ENCODE measurements around the gene KLK12.

DNA sequence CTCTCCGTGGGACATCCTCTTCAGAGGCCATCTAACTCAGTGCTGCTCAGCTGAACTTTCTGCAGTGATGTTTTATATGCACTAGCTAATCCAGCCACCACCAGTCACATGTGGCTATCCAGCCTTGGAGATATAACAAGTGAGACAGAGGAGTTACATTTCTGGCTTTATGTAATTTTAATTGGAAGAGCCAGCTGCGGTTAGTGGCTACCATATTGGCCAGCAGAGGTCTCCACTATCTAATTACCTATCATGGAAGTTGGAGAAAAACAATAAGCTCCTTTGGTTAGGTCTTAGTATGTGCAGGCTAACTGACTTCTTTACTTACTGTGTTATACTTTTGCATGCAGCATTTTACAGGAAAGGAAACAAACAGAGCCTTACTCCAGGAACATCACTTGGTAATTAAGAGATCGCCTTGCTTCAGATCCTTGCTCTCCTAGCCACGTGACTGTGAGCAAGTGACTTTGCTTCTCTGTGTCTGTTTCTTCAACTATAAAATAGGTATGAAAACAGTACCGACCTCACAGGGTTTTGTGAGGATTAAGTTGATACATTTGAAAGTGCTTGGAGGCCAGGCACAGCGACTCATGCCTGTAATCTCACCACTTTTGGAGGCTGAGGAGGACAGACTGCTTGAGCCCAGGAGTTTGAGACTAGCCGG is 13.7 kb downstream of the KLK12 start:
- TF ChIP-seq ZC3H10 (CRISPR knock-in tag; IDR thresholded peaks at IDR 0.05) (no peak), RARB (CRISPR knock-in tag; IDR thresholded peaks at IDR 0.05) (no peak), ESRRG (CRISPR knock-in tag; IDR thresholded peaks at IDR 0.05) (no peak), GLIS3 (CRISPR knock-in tag; IDR thresholded peaks at IDR 0.05) (no peak), ZFP3 (CRISPR knock-in tag; IDR thresholded peaks at IDR 0.05) (no peak), TCF4 (CRISPR knock-in tag; IDR thresholded peaks at IDR 0.05; ENCODE audit: borderline replicate concordance) (no peak), ISL1 (CRISPR knock-in tag; IDR thresholded peaks at IDR 0.05) (no peak), ZFP30 (CRISPR knock-in tag; IDR thresholded peaks at IDR 0.05) (no peak), ARNTL (CRISPR knock-in tag; IDR thresholded peaks at IDR 0.05; ENCODE audit: borderline replicate concordance, low read depth) (no peak)
- TF ChIP-seq, protein P1, sequence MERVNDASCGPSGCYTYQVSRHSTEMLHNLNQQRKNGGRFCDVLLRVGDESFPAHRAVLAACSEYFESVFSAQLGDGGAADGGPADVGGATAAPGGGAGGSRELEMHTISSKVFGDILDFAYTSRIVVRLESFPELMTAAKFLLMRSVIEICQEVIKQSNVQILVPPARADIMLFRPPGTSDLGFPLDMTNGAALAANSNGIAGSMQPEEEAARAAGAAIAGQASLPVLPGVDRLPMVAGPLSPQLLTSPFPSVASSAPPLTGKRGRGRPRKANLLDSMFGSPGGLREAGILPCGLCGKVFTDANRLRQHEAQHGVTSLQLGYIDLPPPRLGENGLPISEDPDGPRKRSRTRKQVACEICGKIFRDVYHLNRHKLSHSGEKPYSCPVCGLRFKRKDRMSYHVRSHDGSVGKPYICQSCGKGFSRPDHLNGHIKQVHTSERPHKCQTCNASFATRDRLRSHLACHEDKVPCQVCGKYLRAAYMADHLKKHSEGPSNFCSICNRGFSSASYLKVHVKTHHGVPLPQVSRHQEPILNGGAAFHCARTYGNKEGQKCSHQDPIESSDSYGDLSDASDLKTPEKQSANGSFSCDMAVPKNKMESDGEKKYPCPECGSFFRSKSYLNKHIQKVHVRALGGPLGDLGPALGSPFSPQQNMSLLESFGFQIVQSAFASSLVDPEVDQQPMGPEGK (CRISPR knock-in tag; IDR thresholded peaks at IDR 0.05; ENCODE audit: borderline replicate concordance) = no peak
- TF ChIP-seq, protein P2, sequence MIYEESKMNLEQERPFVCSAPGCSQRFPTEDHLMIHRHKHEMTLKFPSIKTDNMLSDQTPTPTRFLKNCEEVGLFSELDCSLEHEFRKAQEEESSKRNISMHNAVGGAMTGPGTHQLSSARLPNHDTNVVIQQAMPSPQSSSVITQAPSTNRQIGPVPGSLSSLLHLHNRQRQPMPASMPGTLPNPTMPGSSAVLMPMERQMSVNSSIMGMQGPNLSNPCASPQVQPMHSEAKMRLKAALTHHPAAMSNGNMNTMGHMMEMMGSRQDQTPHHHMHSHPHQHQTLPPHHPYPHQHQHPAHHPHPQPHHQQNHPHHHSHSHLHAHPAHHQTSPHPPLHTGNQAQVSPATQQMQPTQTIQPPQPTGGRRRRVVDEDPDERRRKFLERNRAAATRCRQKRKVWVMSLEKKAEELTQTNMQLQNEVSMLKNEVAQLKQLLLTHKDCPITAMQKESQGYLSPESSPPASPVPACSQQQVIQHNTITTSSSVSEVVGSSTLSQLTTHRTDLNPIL (CRISPR knock-in tag; IDR thresholded peaks at IDR 0.05; ENCODE audit: low read depth) = no peak
